ENCODE results near the gene RGS9. TPM values are rescaled to one million over a fixed set of nuclear protein-coding genes. Genes with fewer than 3 reads are reported as not detected.

Gene RGS9
- total RNA-seq, 2 donors from 2014 or later: 4.3 to 4.4 TPM

GRCh38 chr17:65261682-65262636, 124.8 kb downstream of the RGS9 start:
- no peaks in the 10 kb centered on the region for H3K27me3 ChIP-seq
- intact Hi-C loops (cut with DNase I): no loop called here

DNA sequence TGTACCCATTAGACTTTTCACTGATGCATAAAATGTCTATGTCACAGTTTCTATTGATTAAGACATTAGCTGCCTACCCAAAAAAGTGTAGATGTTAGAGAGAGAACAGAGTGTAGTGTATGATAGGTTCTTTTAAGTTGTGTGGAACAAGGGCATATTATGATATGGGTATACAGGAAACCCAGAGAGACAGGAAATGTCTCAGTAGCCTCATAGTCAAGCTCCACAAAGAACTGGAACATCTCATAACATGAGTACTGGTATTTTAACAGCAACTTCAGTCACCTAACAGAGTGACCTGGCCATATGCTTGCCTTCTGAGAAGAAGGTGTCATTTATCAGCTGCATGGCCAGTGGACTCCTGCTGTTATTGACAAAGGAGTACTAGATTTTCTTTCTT, 128.1 kb downstream of the RGS9 start:
- Histone ChIP-seq H3K9me3 (no peaks in the 10 kb centered on the region), H3K4me3 (no peak overlapping the region), H3K27me3 (no peaks in the 10 kb centered on the region), H3K4me1 (no peaks in the 10 kb centered on the region), H3K27ac (no peak overlapping the region), H3K36me3 (replicated peaks in 1 of 2; ENCODE audit: insufficient read depth in 1 of 2, low read depth in 2 of 2) (no peaks in the 10 kb centered on the region)
- ATAC-seq (no peak), DNase-seq (no peak)
- intact Hi-C loops (cut with DNase I): no loop called here
- TF ChIP-seq POLR2A (IDR thresholded peaks at IDR 0.05) (no peak), CTCF (IDR thresholded peaks at IDR 0.05) (no peak)

More at GRCh38 chr17:65261682-65262636, 124.8 kb downstream of the RGS9 start:
- H3K4me1 ChIP-seq: no peaks in the 10 kb centered on the region
- TF ChIP-seq CTCF (IDR thresholded peaks at IDR 0.05): no peak
- no peak for TF ChIP-seq POLR2A (IDR thresholded peaks at IDR 0.05)
- no peaks in the 10 kb centered on the region for H3K9me3 ChIP-seq
- DNase-seq (no peak), ATAC-seq (no peak)
- no peak overlapping the region for H3K27ac ChIP-seq
- WGBS, 2 donors: 58 to 66% methylated on average over 8 of the region's 8 CpGs
- no peak overlapping the region for H3K4me3 ChIP-seq
- H3K36me3 ChIP-seq (replicated peaks in 1 of 2; ENCODE audit: insufficient read depth in 1 of 2, low read depth in 2 of 2): no peaks in the 10 kb centered on the region

GRCh38 chr17:65268832-65269231, 131.7 kb downstream of the RGS9 start:
- H3K4me3 ChIP-seq: no peak overlapping the region
- no peak for ATAC-seq
- H3K27me3 ChIP-seq: no peaks in the 10 kb centered on the region
- H3K9me3 ChIP-seq: no peaks in the 10 kb centered on the region
- TF ChIP-seq POLR2A (IDR thresholded peaks at IDR 0.05) (no peak), CTCF (IDR thresholded peaks at IDR 0.05) (no peak)
- intact Hi-C loops (cut with DNase I): no loop called here
- DNase-seq: no peak
- H3K27ac ChIP-seq: no peak overlapping the region
- no peaks in the 10 kb centered on the region for H3K4me1 ChIP-seq
- H3K36me3 ChIP-seq (replicated peaks in 1 of 2; ENCODE audit: insufficient read depth in 1 of 2, low read depth in 2 of 2): no peaks in the 10 kb centered on the region
- 85 to 93% methylated on average over 2 of the region's 2 CpGs for WGBS, 2 donors

- Histone ChIP-seq H3K4me3 (no peak overlapping the region), H3K27ac (no peak overlapping the region), H3K36me3 (replicated peaks in 1 of 2; ENCODE audit: insufficient read depth in 1 of 2, low read depth in 2 of 2) (no peaks in the 10 kb centered on the region), H3K27me3 (no peaks in the 10 kb centered on the region), H3K4me1 (no peaks in the 10 kb centered on the region), H3K9me3 (no peaks in the 10 kb centered on the region)
- WGBS, 2 donors: 54 to 62% methylated on average over 23 of the region's 23 CpGs
- no peak for ATAC-seq
- no peak for DNase-seq
- intact Hi-C loops (cut with DNase I): no loop called here
- TF ChIP-seq CTCF (IDR thresholded peaks at IDR 0.05) (no peak), POLR2A (IDR thresholded peaks at IDR 0.05) (no peak)
These were observed 133.5 kb downstream of the RGS9 start for GRCh38 chr17:65270499-65271253.

Data from body of pancreas (tissue), 4 donors.